ENCODE results near the gene SMYD3. TPM values are rescaled to one million over a fixed set of nuclear protein-coding genes. Genes with fewer than 3 reads are reported as not detected.

The SMYD3 gene
- total RNA-seq, 2 experiments from 2014 or later, result 17.1 TPM

DNA sequence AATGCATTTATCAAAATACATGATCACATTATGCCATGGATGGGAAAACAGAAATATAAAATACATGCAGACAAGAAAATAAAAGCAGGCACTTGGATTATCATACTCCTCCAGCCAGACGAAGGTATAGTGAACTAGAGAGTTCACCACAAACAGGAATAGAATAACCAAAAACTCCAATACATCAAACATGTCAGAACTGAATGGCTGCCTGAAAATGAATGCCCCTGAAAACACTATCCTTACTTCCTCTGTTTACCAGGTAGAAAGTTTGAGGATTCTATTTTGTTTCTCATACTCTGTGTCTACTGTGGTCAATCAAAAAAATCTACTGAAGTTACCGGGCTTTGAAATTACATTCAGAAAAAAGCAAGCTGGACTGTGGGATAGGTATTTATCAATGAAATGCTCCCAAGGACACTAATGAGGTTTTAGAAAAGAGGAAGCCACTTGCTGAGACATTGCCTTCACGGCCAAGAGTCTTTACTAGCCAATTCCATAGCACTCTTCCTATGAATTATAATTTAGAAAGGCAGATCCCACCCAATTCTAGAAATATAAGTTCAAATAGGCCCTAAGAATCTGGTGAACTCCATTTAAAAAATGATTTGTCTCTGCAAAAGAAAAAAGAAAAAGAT, 197.7 kb downstream of the SMYD3 start:
- Mint-ChIP-seq H3K27ac (no peak overlapping the region), H3K4me3 (no peak overlapping the region), H3K9me3 (no peaks in the 10 kb centered on the region), H3K36me3 (ENCODE audit: low read depth) (peaks cover 2% of the 10 kb centered on the region), H3K4me1 (no peaks in the 10 kb centered on the region), H3K27me3 (no peaks in the 10 kb centered on the region)
- ChIA-PET POLR2A (no interaction called here), CTCF (interaction anchor here (0.6 kb wide), 1 partner anchor 111 kb away, joined by 3 read pairs; no protein-coding TSS in a partner anchor)
- DNase-seq, result no peak

DNA sequence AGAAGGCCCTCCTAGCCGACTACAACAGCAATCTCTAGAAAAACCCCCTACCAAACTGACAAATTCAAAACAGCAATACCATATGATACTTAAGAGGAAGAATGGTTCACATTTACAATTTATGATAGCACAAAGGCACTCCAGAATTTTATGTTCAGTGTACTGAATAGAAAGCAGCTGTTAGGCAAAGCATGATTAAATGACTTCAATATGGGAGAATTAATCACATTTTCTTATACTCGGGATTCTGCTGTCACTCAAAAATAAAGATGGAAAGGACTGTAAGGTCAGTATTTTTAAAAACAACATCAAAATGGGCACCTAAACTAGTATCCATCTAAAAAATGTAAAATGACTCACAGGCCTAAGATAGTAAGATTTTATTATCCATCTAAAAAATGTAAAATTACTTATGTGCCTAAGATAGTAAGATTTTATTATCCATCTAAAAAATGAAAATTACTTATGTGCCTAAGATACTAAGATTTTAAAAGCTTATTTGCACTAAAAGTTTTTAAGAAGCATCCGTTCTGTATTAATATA, 198.5 kb downstream of the SMYD3 start:
- POLR2A ChIA-PET, result no interaction called here
- no peaks in the 10 kb centered on the region for H3K4me1 Mint-ChIP-seq
- CTCF ChIA-PET, result no interaction called here
- H3K27ac Mint-ChIP-seq, result no peak overlapping the region
- peaks cover 2% of the 10 kb centered on the region for H3K36me3 Mint-ChIP-seq (ENCODE audit: low read depth)
- H3K27me3 Mint-ChIP-seq, result no peaks in the 10 kb centered on the region
- no peak overlapping the region for H3K4me3 Mint-ChIP-seq
- DNase-seq, result no peak
- H3K9me3 Mint-ChIP-seq, result no peaks in the 10 kb centered on the region

DNA sequence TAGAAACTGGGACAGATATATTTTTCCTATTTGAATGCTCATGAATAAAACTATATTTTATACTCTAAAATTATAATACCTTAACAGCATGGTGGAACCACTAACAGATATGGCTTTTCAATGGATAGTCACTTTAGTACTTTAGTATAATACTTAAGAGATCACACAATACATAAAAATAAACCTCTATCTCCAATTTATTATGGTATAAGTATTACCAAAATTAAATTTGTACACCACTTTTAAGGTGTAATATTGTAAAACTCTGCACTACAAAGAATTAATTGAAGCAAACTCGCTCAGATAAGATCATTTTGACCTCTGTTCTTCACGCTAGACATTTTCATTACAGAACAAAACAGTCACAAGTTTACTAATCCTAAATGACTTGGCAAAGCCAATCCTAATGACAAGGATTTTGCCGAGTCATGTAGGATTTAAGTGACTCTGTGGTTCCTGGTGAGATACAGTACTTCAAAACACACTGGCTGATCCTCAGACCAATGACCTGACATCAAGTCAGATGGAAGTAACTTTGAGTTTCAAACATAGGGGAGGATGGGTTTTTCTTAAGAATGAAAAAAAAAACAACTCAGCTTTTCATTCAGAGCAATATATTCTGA, 200.6 kb downstream of the SMYD3 start:
- Mint-ChIP-seq H3K9me3 (no peaks in the 10 kb centered on the region), H3K36me3 (ENCODE audit: low read depth) (peaks cover 2% of the 10 kb centered on the region), H3K4me3 (no peak overlapping the region), H3K4me1 (no peaks in the 10 kb centered on the region), H3K27ac (no peak overlapping the region), H3K27me3 (no peaks in the 10 kb centered on the region)
- ChIA-PET POLR2A (no interaction called here), CTCF (no interaction called here)
- no peak for DNase-seq

DNA sequence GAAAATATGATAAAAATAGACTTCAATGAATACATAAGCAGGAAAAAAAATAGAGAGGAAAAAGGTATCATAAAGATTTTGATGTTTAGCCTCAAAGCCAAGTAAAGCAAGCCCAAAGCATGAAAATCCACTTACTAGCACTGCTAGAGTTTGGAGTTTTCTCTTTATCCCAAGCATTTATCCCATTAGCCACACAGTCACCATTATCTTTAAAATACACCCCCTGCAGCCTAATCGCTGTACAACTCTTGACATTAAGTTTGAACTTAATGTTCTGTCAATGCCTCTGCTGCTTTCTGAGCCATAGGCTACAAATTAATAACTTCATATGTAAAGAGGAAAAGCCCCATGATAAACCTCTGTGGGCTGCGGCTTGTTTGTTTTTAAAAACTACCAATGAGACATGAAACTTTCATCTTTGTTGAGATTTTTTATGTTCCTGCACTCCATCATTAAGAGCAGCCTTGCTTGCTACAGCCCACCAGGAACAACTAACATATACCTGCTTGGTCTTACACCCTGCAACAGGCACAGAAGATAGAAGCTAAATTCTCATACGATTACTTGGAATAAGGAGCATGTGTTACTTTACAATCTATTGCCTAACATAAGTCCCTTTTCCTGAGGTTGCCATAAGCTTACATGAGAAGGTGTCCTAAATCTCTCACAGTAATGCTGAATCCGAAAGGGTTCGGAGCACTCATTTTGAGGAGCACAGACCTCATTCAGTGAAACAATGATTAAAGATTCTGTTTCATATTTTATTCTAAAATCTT, 202.4 kb downstream of the SMYD3 start:
- no peaks in the 10 kb centered on the region for H3K4me1 Mint-ChIP-seq
- H3K9me3 Mint-ChIP-seq, result no peaks in the 10 kb centered on the region
- no peak for DNase-seq
- H3K36me3 Mint-ChIP-seq (ENCODE audit: low read depth), result peaks cover 2% of the 10 kb centered on the region
- no peak overlapping the region for H3K4me3 Mint-ChIP-seq
- no peaks in the 10 kb centered on the region for H3K27me3 Mint-ChIP-seq
- POLR2A ChIA-PET, result no interaction called here
- H3K27ac Mint-ChIP-seq, result no peak overlapping the region
- CTCF ChIA-PET, result no interaction called here

DNA sequence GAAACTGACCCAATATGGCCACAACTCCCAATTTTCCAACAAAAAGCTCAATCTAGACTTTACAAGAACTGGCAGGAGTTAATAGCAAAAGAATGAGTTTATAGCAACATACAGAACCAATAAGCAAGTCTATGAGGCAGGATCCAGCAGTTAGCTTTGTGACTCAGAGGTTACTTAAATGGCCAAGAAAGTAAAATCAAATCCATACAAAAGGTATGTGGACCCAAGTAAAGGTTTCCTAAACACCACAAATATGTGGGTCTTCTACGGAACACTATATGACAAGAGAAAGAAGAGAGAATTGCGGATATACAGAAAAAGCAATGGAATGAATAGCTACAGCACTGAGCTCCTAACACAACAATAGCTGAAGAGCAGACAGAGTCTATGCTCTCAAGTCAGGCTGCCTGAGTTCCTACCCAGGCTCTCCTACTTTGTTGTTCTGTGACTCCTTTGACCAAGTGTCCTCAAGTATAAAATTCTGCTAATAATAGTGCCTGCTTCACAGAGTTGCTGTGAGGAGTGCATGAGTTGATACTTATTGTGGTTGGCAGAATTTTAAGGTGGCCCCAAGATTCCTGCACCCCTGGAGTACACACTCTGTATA, 204.3 kb downstream of the SMYD3 start:
- CTCF ChIA-PET, result no interaction called here
- POLR2A ChIA-PET, result no interaction called here
- Mint-ChIP-seq H3K4me3 (no peak overlapping the region), H3K27ac (no peak overlapping the region), H3K27me3 (no peaks in the 10 kb centered on the region), H3K36me3 (ENCODE audit: low read depth) (peaks cover 2% of the 10 kb centered on the region), H3K9me3 (no peaks in the 10 kb centered on the region), H3K4me1 (no peaks in the 10 kb centered on the region)
- DNase-seq, result no peak

DNA sequence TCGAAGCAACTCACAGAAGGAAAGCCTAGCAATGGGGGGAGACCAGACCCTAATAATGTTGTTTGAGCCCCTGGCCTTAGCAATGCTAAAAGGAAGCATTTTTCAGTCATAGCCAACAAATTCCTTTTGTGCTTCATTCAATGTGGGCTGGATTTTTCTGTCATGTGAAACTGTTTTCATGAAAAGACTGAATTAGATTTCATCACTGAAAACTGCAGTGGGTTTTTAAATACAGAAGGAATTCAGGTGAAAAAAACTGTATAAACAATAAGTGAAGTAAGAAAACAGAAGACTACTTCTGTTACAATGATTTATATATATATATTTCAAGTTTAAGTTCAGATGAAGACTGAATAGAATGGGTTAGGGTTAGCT, 204.8 kb downstream of the SMYD3 start:
- H3K4me1 Mint-ChIP-seq, result no peaks in the 10 kb centered on the region
- no peaks in the 10 kb centered on the region for H3K9me3 Mint-ChIP-seq
- no peak overlapping the region for H3K4me3 Mint-ChIP-seq
- H3K36me3 Mint-ChIP-seq (ENCODE audit: low read depth), result peaks cover 2% of the 10 kb centered on the region
- H3K27ac Mint-ChIP-seq, result no peak overlapping the region
- no peaks in the 10 kb centered on the region for H3K27me3 Mint-ChIP-seq
- ChIA-PET POLR2A (no interaction called here), CTCF (no interaction called here)
- no peak for DNase-seq

- Mint-ChIP-seq H3K4me3 (no peak overlapping the region), H3K27me3 (no peaks in the 10 kb centered on the region)
- CTCF ChIA-PET, result interaction anchor here (0.6 kb wide), 1 partner anchor 805 kb away, joined by 4 read pairs; no protein-coding TSS in a partner anchor
Observed at GRCh38 chr1:246301553-246302250, 205.4 kb downstream of the SMYD3 start.

DNA sequence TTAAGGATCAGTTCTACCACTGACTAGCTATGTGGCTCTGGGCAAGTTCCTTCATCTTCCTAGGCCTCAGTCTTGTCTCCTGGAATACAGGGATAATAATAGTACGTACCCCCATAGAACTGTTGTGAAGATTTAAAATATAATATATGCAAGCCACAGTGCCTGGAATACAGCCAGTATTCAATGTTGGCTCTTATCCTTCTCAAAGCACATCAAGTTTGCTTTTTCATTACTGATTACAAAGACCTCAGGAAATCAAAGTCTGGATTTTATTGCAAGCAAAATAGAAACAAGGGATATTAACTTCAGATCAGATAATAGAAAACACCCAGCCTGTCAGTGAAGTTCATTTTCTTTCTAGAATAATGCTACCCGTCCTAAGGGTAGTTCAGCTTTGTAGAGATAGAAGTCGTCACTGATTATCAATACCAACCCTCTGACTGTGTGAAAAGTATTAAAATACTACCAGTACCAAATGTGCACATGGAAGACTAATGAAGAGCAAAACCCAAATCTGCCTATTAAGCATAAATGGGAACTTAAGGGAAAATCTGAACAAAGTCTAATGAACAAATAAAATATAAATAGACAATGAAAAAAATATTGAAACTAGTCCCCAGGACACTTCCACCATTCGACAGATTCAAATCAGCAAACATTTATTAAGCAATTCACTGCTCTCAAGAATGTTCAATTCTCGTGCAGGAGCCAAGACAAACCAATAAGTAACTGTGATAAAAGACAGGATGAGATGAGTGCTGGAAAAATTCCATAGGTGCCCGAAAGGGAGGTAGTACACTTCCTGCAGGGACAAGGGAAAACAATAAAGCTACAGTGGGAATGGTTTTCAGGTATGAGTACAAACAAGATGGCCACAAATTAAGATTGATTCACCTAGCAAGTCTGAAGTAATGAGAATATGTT, 206.2 kb downstream of the SMYD3 start:
- DNase-seq, result no peak
- H3K27ac Mint-ChIP-seq, result no peak overlapping the region
- H3K27me3 Mint-ChIP-seq, result no peaks in the 10 kb centered on the region
- H3K4me3 Mint-ChIP-seq, result no peak overlapping the region
- ChIA-PET CTCF (interaction anchor here (0.6 kb wide), 1 partner anchor 804 kb away, joined by 4 read pairs; no protein-coding TSS in a partner anchor), POLR2A (no interaction called here)
- peaks cover 3% of the 10 kb centered on the region for H3K4me1 Mint-ChIP-seq
- no peaks in the 10 kb centered on the region for H3K36me3 Mint-ChIP-seq (ENCODE audit: low read depth)
- no peaks in the 10 kb centered on the region for H3K9me3 Mint-ChIP-seq

More at GRCh38 chr1:246301553-246302250, 205.4 kb downstream of the SMYD3 start:
- Mint-ChIP-seq H3K36me3 (ENCODE audit: low read depth) (peaks cover 2% of the 10 kb centered on the region), H3K9me3 (no peaks in the 10 kb centered on the region), H3K27ac (no peak overlapping the region), H3K4me1 (no peaks in the 10 kb centered on the region)
- no peak for DNase-seq
- POLR2A ChIA-PET, result no interaction called here

DNA sequence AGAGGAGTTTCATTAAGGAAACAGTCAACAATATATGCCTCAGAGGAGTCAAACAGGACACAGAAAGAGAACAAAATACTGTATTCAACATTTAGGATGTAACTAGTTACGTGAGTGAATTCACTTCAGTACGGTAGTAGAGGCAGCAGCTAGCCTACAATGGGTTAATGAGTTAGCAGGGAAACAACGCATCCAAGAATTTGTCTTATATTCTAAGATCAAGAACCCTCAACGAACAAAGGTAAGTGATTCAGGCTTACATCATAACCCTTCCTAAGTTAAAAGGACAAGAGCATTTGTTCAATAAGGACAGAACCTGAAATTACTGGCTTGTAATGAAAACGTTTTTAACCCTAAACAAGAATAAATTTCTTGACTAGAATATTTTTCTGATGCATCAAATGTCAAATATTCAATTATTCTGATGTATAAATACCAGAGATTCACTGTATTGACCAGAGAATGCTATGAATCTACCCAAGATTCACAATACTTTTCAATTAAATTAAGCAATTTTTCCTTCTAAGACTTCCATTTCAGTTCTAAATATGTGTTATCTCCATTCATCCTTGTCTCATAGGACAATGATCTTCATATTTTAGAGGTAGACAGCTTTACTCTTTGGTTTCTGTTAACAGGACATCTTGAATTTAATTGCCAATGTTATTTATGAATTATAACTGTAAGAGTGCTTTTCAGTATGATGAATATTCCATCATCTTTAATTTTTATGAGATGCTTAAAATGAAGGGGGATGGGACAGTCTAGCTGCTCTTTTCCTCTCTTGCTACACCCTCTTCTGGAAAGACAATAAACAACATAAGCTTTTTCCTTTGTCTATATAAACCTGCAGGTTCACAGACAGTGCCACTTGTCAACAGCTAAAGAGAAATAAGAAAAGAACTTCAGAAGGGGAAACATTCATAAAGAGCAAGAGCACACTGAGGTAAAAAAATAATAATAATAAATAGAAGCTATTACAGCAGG, 209.5 kb downstream of the SMYD3 start:
- Mint-ChIP-seq H3K4me1 (peaks cover 4% of the 10 kb centered on the region), H3K27me3 (no peaks in the 10 kb centered on the region), H3K4me3 (no peak overlapping the region), H3K9me3 (no peaks in the 10 kb centered on the region), H3K27ac (no peak overlapping the region), H3K36me3 (ENCODE audit: low read depth) (no peaks in the 10 kb centered on the region)
- ChIA-PET CTCF (interaction anchor here (0.6 kb wide), 2 partner anchors 18 to 247 kb away, joined by 3 to 4 read pairs; no protein-coding TSS in a partner anchor), POLR2A (no interaction called here)
- DNase-seq, result no peak

GRCh38 chr1:246295968-246296367, 211.1 kb downstream of the SMYD3 start:
- DNase-seq, result no peak
- Mint-ChIP-seq H3K4me1 (peaks cover 4% of the 10 kb centered on the region), H3K4me3 (no peak overlapping the region), H3K27ac (no peak overlapping the region), H3K36me3 (ENCODE audit: low read depth) (no peaks in the 10 kb centered on the region), H3K27me3 (no peaks in the 10 kb centered on the region), H3K9me3 (no peaks in the 10 kb centered on the region)
- ChIA-PET CTCF (no interaction called here), POLR2A (no interaction called here)

DNA sequence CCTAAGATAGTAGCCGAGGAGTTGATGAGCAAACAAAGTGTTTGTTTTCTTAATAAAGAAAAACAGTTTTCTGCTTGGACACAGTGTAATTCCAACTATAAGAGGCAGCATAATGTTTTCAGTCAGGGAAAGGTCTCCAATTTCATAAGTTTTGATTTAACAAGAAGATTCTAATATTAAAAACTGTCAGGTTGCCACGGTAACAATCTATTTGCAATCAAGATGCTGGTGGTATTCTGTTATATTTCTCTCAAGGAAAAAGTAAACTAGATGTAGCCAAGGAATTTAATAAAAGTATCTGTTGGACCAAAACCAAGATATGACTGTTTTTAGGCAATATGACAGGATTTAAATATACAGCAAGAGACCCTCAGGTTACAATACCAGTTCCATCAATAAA, 211.7 kb downstream of the SMYD3 start:
- Mint-ChIP-seq H3K27me3 (no peaks in the 10 kb centered on the region), H3K4me3 (no peak overlapping the region), H3K27ac (no peak overlapping the region), H3K4me1 (peaks cover 4% of the 10 kb centered on the region), H3K9me3 (no peaks in the 10 kb centered on the region), H3K36me3 (ENCODE audit: low read depth) (no peaks in the 10 kb centered on the region)
- ChIA-PET POLR2A (no interaction called here), CTCF (no interaction called here)
- DNase-seq, result no peak

Data from activated CD4-positive, alpha-beta T cell treated with anti-CD3 and anti-CD28 coated beads, Interleukin-2, amount 10 ng/mL, durations not matched to agents 7 days and 5 days (primary cell).